EL (cell line): ENCODE data around the gene AWAT2.
"Not testable (repeated sequence)": the region's sequence is repeated elsewhere in the genome, so short reads cannot be mapped to it uniquely, and the experiment has no call there.

Experiments used
- DNase-seq: peaks from one replicate; pipeline ENCODE4 v3.0.0-alpha.2; 2016

The AWAT2 gene

GRCh38 chrX:70041993-70042392 lies 7.7 kb downstream of the AWAT2 start:
- no peak for DNase-seq

GRCh38 chrX:70039758-70040157 lies 10.0 kb downstream of the AWAT2 start:
- peak; percentile 18 for DNase-seq

- DNase-seq, result no peak
Observed at GRCh38 chrX:70038951-70039350, 10.8 kb downstream of the AWAT2 start.

GRCh38 chrX:70038515-70038914 lies 11.2 kb downstream of the AWAT2 start:
- no peak for DNase-seq

GRCh38 chrX:70034646-70035045 lies 15.1 kb downstream of the AWAT2 start:
- DNase-seq, result no peak

DNA sequence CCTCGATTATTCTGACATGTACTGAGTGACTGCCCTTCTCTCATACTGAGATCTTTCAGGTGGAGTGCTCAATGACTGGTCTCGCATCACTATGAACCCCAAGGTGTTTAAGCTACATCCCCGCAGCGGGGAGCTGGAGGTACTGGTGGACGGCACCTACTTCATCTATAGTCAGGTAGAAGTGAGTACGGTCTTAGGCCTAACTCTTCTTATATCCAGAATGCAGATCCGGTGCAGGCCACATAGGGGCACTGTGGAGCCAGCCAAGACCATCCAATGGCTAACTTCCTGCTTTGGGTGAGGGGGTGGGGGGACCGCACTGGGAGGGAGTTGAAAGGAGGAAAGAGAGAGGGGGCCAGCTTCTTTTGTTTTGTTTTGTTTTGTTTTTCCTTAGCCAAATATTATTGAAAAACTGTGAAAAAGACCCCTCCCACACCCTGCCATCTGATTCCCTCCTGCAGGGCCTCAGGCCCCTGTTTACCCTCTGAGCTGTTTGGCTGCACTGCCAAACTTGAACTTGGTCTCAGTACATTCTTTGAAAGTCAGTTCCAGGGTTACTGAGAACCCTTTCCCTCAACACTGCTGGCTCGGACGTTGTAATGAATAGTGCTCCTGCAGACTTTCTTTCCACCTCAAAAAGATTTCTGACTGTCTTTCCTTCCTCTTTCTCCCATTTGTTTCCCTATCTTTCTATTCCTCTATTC lies 16.2 kb downstream of the AWAT2 start:
- DNase-seq, result peak; percentile 41

- no peak for DNase-seq
Observed at GRCh38 chrX:70032792-70033191, 16.9 kb downstream of the AWAT2 start.

DNA sequence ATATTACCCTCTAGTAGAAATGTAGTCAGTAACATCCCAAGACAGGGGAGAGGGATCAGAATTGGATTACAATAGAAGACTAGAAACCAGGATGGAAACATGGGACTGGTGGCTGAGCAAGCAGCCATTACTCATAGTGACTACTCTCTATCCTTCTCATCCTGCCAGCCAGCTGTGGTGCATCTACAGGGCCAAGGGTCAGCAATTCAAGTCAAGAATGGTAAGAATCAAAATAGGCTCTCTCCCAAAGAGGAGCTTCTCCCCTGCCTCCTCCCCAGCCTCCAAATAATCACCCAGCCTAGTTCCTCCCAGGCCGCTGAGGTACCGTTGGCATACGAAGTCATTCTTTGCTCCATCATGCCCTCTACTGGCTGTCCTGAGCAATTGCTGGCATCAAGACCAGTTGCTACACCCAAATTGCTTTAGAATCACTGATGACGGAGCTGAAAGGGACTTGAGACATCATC lies 19.4 kb downstream of the AWAT2 start:
- DNase-seq, result peak; percentile 53

DNA sequence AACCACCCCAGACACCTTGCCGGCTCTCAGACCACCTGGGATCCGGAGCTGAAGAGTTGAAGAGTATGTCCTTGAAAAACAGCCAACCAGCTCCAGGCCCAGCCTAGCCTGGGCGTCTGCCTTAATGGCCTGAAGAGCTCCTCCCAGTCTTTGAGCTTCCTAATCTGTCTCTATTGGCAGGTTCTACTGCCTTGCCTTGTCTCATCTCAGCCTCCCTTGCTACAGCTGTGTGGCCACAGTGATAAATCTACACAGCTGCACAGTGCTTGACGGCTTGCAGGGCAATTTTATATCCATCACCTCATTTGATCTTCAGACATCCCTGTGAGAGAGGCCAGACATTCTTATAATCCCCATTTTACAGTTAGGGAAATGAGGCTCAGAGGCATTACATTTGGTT lies 19.9 kb downstream of the AWAT2 start:
- DNase-seq, result no peak

DNA sequence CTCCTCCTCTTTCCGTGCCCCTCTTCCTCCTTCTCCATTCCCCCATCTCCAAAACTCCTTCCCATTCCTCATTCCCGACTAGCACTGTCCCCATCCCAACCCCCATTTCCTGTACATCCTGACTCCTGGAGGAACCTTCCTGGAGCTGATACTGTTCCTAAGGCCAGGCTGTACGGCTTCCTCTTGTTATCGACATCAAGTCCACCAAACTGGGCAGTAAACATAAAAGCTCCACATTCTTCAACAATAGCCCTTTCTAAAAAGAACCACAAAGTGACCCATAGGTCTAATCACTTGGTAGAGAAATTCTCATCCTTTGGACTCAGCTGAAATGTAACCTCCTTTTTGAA lies 22.9 kb downstream of the AWAT2 start:
- DNase-seq, result no peak

GRCh38 chrX:70026112-70026850 lies 23.5 kb downstream of the AWAT2 start:
- peak; percentile 20 for DNase-seq

GRCh38 chrX:70025464-70025863 lies 24.3 kb downstream of the AWAT2 start:
- peak; percentile 7 for DNase-seq

GRCh38 chrX:70022616-70023015 lies 27.1 kb downstream of the AWAT2 start:
- no peak for DNase-seq

GRCh38 chrX:70016513-70016912 lies 33.2 kb downstream of the AWAT2 start:
- DNase-seq, result no peak

DNA sequence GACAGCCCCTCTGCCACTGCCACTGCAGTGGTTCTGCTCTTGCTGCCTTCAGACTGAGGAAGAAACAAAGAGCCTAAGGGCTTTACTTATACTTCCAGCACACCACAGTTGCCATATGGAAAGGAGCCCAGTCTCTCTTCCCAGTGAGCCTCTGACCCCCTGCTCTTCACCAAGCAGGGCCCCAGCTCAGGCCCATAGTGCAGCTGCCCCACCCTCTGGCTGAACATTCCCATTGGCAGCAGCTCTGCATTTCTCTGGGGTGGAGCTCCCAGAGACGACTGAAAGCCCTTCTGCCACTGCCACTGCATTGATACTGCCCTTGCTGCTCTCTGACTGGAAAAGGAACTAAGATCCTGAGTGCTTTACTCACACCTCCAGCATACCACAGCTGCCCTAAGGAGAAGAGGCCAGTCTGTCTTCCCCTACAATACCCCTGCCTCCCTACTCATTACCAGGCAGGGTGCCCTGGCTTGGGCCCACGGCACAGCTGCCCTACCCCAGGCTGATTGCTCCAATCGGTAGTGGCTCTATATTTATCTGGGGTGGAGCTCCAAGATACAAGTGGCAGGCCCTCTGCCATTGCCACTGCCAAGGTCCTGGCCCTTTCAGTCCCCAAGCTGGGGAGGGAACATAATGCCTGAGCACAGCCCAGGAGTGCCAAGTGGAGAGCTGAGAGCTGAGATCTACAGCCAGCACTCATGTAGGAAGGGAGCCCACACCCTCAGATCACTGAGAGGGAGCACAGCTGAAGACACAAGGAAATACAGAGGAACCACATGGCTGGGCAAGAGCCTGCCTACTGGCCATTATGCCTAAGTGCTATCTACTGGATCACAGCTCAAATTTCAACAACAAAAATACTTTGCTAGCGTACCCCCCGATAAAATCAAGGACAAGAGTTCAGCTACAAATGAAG lies 36.0 kb downstream of the AWAT2 start:
- no peak for DNase-seq

DNA sequence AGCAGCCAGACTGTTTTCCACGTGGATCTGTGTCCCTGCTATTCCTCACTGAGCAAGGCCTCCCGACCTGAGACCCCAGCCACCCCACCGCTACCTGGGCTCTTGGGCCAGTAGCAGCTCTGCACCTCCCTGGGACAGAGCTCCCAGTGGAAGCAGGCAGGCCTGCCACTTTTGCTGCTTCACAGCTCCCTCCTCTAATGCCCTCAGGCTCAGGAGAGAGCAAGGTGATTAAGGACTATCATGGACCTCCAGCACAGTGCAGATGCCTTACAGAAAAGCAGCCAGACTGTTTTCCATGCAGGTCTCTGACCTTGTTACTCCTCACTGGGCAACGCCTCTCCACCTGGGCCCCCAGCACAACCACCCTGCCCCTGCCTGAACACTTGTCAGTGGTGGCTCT lies 37.0 kb downstream of the AWAT2 start:
- DNase-seq, result no peak

DNA sequence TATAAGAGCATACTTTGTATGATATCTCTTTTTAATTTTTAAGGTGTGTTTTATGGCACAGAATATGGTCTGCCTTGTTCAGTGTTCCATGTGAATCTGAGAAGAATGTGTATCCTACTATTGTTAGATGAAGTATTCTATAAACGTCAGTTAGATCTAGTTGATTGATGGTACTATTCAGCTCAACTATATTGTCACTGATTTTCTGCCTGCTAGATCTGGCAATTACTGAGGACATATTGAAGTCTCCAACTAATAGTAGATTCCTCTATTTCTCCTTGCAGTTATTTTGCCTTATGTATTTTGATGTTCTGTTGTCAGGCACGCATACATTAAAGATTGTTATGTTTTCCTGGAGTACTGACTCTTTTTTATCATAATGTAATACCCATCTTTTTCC lies 39.8 kb downstream of the AWAT2 start:
- DNase-seq, result no peak

DNA sequence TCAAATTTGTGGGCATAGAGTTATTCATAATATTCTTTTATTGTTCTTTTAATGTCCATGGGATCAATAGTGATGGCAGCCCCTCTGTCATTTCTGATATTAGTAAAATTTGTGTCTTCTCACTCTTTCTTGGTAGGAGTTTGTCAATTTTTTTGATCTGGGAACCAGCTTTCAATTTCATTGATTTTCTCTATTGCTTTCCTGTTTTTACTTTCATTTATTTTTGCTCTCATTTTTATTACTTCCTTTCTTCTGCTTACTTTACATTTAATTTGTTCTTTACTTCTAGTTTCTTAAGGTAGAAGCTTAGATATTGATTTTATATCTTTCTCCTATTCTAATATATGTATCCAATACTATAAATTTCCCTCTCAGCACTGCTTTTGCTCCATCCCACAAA lies 40.7 kb downstream of the AWAT2 start:
- no peak for DNase-seq

DNA sequence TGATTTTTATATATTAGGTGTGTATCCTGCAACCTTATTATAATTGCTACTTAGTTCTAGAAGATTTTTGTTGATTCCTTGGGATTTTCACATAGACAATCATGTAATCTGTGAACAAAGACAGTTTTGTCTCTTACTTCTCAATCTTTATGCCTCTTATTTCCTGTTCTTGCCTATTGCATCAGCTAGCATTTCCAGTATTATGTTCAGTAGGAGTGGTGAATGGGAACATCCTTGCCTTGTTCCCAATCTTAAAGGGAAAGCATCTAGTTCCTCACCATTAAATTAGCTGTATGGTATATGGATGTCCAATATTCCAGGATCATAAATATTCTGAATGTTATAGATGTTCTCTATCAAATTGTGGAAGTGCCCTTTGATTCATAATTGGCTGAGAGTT lies 41.8 kb downstream of the AWAT2 start:
- no peak for DNase-seq

GRCh38 chrX:70001708-70002341 lies 47.9 kb downstream of the AWAT2 start:
- DNase-seq, result no peak

GRCh38 chrX:70001269-70001668 lies 48.5 kb downstream of the AWAT2 start:
- DNase-seq, result no peak

GRCh38 chrX:69998299-69998698 lies 51.4 kb downstream of the AWAT2 start:
- DNase-seq, result not testable (repeated sequence)

DNA sequence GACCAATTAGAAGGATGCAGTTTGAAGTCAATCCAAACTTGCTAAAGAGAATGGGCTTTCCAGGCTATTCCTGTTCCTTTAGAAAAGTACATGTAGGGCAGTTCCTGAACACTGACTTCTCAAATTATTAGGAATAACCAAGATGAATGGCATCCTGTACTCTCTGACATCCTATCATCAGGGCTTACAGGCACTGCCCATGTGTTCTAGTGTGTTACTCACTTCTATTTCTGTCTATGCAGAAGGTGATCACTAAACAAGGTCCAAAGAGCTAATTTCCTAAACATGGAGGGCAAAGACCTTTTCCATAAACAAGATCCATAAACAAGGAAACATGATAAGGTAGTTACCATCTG lies 53.6 kb downstream of the AWAT2 start:
- no peak for DNase-seq
